ENCODE data around the gene ACOXL.
"Not testable (repeated sequence)": the region's sequence is repeated elsewhere in the genome, so short reads cannot be mapped to it uniquely, and the experiment has no call there.

Gene ACOXL

DNA sequence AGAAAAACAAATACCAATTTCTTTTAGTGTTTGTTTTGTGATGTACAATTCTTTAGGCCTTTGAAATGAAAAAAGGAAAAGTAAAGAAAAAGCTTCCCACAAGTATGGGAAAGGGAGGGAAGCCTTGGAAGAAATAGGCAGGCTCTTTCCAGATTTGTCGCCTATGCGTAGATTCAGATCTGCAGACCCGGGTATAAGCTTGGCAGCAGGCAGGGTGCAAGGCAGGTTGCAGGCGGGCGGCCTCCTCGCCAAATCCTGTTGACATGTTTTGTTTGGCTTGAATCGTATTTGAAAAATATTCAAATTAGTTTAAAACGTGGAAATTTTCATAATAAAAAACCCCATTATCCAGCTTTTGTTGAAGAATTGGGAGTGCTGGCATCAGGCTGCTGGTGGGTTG, 104.3 kb downstream of the ACOXL start:
- DNase-seq: no peak

DNA sequence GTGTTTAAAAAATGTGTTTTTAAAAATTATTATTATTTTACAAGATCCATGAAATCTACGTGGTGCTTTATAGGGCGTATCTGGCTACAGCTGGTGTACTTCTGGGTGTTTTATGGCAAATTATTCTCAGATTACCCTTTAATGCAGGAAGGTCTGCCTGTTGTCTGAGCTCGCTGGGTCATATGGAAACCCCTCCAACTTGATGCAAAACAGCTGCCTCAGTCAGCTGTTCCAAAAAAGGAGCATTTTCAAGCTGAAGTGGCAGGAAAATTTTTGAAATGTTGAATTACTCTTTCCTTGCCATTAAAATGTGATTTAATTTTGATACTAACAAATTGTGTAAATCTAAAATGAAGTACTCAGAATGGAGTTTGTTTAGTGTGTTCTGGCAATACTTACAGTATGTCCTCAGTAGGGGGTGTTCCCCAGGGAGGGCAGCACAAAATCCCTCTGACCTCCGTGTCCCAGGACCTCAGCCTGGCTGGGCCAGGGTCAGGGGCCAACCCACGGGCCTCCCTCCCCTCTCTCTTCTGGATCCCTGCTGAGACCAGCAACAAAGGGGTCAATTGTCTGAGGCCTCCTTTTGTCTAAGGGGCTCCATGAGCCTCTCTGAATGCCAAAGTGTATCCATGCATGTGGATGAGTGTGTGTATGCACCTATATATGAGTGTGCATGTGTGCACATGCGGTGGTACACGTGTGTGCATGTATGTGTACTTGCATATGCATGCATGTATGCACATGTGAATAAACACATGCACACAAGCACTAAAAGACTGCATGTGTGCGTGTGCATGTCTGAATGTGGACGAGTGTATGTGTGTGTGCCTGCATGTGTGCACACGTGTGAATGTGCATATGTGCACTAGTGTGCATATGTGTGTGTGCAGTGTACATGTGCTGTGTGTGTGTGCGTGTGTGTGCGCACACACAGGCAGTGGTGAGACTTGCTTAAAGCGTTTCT, 105.4 kb downstream of the ACOXL start:
- no peak for DNase-seq

DNA sequence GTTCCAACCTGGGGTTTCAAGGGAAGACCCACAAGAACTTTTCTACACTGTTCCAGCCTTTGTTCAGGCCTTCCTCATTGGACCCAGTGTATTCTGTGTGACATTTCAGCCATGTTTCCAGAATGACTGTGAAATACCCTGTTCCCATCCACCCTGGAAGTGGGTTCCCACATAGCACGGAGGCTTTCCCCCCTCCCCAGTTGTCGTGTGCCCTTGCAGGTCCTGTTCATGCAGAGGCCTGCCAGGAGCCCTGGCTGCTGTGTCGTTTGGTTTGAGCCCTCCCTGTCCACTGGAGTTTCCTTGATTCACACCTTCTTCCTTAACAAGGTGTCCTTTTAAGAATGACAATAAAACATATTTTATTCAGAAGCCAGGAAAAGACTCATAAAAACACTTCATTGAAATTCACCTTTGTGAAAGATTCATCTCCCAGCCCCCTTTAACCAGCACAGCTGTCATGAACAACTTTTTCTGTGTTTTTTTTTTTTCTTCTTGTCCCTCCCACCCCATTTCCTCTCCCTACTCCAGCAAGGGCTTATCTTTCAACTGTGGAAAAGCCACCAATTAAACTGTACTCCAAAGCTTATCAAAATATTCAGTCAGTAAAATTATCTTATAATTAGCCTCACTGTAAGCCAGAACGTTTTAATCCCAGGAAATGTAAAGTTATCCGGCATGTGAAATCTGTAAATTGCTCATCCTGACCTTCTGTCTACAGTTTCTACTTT, 106.4 kb downstream of the ACOXL start:
- no peak for DNase-seq

DNA sequence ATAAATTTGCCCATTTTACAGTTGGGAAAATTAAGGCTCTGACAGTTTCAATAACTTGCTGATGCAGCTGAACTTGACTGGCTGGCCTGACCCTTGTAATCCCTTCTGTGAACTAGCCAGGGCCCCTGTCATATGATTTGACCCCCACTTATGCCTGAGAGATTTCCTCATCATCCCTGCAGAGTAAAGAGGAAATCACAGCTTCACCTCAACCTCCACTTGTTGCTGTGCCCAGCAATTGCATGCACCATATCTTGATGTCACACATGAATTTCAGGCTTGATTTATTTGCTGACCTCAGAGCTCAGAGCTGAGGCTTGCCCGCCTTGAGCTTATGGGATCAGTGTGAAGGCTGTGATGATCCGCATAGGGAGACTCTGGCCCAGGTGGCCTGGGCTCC, 108.1 kb downstream of the ACOXL start:
- DNase-seq: no peak

DNA sequence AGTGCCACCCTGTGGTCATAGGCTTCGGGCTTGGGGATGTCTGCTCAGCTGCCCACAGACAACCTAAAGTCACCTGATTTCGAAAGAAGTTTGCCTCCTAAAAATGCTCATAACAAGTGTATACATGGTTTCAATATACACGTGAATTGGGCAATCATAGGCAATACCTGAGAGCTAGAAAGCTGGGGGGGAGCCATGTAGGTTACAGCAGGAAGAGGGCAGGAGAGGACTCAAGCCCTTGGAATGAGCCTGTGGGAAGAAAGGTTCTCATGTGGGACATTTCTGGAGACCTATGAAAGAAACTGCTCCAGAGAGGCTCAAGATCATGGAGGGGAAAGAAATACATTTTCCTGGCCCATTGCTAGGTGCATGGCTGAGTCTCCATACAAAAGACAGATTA, 109.7 kb downstream of the ACOXL start:
- DNase-seq: no peak

DNA sequence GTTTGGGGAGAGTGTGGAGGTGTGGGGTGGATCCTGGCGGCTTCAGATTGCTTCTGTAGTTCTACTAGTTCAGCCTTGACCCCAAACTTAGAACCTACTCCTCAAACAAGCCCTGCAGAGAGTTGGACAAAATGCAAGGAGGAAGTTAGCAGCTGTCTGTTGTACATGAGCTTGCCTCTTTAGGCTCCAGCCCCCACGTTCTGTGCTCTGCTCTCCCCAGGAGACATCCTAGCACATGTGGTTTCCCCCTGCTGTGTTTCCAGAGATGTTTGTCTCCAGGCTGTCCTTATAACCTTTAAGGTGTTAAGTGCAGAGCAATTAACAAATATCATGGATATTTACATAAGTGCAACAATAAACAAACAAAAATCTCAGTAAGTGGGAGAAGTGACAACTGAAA, 111.1 kb downstream of the ACOXL start:
- no peak for DNase-seq

DNA sequence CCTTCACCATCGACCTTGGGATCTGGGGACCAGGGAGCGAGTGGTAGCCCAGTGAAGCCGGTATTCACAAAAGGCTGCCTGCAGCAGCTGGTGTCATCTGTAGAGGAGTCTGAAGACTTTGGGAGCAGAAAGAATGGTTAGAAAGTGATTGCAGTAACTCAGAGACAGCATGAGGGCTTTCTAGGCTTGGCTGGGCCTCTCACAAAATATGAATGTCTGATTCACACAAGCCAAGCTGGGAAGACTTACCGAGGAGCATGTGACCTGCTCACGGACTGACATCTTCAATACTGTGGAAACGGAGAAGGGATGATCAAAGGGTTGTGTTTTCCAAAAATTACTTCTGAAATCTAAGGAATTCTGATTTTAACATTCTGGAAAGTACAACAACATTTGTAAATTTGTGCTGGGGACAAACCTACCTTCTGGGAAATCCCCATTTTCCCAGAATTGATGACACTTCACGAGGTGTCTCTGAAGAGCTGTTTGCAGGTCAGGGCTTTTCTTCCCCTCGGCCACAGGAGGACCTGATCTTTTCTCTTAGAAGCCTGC, 111.7 kb downstream of the ACOXL start:
- DNase-seq: no peak

DNA sequence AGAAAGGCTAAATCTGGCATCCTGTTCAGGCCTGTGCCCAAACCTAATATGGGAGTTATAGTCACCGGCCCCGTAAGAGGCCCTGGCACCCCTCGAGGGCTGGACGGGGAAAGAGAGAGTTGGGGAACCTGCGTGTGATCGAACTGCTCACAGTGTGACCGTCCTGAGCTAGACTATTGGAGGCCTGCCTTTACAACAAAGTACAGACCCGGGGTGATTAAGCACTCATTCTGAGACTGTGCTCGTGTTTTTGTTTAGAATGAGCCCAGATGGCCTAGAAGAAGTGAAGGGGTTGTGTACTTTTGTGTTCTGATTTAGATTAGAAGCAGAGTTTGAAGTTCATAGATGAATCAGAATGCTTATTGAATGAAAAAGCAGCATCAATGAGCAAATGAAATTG, 115.3 kb downstream of the ACOXL start:
- no peak for DNase-seq

DNA sequence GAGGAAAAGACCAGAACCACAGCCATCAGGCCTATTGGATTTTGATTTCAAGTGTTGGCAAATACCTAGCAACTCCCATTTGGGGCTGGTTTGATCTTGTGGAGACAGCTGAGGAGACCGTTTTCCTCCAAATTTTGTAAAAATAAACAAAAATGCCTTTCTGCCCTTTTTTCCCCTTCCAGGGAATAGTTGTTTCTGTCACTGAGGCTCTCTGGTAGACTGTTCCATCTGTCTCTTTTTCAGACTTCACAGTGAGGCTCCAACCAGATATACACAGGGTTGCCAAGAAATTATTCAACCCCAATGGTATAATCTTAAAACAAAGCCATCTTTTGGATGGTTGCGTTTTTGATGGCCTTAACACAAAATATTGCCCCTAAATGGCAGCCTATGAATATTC, 115.7 kb downstream of the ACOXL start:
- DNase-seq: no peak

DNA sequence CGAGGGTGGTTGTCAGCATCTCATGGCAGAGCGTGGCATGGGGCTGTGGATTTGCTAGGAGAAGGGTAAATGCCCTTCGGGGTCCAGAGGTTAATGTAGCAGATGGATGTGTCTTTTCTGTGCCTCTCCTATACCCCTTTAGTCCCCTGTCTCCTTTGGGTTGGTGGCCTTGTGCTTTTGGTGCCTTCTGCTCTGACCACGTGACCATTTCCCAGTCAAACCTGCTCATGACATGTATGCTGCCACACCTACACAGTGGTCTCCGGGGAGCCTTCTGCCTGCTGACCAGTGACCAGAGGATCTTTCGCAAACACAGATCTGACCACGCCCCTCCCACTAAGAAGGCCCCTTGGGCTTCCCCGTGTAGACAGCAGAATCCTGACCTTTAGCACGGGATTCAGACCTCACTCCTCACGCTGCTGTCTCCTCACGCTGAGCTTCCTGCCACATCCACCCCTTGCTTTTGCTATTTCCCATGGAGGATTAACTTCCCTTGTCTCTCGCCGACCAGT, 116.2 kb downstream of the ACOXL start:
- no peak for DNase-seq

DNA sequence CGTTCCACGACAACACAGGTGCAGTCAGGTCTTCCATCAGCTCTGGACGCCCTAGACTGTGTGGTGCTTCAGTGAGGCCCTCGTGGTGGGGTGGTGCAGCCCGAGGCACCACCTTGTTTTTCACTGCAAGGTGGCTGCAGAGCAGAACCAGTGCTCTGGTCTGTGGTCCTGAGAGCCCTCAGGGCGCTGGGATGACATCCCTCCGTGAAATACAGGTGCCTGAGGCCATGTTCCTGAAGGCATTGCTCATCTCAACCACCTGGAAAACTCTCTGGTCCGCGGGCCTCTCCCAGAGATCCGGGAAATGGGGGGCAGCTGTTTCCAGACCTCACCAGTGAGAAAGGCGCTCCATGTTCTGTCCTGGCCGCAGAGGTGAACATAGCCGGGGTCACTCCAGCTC, 119.2 kb downstream of the ACOXL start:
- no peak for DNase-seq

DNA sequence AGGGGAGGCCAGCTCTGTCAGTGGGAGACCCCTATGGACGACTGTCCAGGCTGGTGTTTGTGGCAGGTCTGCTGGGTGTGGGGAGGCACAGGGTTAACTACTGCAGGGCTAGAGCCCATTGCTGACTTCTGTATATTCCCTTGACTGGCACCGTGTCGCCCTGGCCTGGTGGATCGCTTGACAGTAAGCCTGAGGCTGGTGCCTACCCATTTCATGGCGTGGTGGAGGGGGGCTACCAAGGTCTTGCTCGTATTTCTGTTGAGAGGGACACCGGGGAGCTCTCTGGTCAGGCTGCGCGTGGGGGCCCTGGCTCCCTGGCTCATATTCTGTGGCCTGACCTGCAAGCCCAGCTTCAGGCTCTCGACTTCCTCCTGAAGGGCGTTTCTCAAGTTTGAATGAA, 119.7 kb downstream of the ACOXL start:
- DNase-seq: no peak

DNA sequence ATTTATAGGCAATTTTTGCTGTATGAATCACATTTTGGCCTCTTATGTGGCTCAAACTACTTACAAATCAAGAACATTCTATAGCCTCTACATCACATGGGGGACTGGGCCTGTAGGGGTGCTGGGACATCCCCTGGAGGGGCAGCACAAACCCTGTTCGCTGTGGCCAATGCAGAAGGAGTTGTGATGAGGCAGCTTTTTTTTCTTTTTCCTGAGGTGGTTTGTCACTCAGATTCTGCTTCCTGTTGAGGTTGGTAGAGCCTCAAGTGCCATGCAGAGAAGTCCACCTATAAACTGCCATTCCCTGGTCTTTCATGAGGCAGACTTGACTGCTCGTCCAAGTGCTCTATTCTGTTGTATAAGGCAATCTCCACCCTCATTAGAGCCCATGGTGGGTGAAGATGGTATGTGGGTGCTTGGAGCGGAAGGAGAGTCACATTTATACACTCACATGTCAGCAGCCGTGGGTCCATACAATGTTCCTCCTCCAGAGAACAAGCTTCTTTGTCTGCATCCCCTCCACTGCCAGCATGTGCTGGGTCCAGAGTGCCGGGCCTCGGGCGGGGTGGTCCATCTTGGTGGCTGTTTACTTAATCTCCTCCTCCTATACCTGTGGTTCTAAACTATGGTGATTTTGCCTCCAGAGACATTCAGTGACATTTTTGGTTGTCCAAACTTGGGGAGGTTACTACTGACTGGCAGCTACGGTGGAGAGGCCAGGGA, 120.3 kb downstream of the ACOXL start:
- DNase-seq: no peak

DNA sequence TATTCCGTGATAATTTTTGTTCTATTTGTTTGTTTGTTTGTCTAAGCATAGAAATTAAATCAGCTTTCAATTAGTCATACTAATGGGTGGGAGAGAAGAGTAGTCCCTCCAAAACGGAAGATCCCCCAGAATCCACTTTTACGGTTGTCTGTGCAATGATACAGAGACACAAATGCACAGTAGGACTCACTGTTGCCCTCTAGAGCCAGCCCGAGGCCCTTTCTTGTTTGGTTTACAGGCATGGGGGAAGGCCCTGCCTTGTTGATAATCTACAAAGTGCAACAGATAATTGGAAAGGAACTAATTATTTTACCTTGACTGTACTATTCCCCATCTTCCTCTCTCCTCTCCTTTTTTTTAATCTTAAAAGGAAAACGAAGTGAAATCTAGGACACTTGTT, 121.1 kb downstream of the ACOXL start:
- peak; percentile 6 for DNase-seq

DNA sequence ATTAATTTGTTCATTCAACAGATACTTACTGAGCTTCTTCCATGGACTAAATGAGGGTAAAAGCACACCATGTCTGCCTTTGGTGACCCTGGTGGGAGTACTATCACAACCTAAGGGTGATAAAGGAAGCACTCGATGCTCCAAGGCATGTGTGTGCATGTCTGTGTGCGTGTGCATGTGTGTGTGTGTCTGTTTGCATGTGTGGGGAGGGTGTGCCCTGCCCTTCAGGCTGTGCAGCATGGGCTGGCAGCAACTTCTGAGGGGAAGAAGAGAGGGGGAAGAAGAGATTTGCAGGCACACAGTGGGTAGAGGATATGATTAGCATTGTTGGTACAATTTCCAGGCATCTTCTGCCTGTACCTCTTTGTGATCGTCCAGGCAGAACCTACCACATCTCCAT, 121.6 kb downstream of the ACOXL start:
- no peak for DNase-seq

DNA sequence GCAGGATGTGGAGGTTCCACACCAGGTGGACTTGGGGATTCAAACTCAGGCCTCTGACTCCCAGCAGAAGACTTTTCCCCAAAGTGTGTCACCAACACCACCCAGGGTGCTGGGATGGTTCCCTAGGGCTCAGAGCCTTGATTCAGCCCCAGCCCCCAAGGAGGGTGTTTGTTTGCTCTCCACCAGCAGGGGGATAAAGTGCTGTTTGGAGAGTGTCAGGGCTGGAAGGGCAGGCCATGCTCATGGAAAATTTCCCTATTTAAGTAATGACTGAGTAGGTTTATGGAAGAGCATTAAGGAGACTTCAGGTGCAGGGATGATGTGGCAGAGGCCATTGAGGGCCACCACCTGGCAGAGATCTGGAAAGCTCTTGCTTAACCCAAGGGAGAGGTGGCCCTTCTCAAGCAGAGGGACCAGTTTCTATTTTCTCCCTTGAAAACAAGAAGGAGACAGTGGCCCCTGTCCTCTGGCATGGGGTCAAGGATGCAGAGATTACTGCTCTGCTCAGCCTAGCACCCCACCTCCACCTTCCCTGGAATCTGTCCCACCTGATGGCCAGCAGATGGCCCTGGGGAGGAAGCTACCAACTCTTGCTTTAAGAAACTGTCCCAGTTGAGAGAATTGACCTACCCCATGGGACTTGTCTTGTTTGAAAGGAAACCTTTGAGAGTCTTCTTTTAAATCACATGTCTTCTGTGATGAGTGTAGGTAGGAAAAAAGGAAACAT, 122.1 kb downstream of the ACOXL start:
- no peak for DNase-seq

DNA sequence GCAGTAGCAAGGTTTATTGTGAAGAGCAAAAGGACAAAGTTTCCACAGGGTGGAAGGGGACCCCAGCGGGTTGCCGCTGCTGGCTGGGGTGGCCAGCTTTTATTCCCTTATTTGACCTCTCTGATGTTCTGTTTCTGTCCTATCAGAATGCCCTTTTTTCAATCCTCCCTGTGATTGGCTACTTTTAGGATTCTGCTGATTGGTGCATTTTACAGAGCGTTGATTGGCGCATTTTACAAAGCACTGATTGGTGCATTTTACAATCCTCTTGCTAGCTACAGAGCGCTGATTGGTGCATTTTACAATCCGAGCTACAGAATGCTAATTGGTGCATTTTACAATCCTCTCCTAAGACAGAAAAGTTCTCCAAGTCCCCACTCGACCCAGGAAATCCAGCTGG, 123.5 kb downstream of the ACOXL start:
- DNase-seq: not testable (repeated sequence)

DNA sequence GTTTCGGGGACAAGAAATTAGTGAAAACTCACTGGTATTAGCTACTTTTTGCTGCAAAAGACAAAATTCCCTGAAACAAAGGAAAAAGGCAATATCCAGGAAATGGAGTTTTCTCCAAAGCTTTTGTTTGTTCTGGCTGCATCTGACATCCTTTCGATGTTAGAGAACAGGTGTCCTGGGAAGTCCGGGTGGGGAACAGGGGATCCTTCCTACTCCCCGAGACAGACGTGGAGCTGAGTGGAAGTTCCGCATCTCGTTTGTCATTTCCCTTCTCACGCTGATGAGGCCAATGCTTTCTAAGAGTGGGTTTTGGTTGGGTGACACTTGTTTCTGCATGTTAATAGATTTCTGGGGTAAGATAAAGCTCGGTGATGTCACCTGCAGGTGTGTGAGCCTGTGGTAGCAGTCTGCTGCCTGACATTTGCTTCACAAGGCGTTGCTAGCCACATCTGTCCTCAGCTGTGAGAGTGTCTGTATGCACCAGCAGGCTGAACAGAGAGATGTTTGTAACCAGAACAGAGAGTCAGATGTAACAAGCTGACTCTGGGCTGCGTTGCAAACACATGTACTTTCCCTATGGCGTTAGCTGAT, 125.9 kb downstream of the ACOXL start:
- no peak for DNase-seq

DNA sequence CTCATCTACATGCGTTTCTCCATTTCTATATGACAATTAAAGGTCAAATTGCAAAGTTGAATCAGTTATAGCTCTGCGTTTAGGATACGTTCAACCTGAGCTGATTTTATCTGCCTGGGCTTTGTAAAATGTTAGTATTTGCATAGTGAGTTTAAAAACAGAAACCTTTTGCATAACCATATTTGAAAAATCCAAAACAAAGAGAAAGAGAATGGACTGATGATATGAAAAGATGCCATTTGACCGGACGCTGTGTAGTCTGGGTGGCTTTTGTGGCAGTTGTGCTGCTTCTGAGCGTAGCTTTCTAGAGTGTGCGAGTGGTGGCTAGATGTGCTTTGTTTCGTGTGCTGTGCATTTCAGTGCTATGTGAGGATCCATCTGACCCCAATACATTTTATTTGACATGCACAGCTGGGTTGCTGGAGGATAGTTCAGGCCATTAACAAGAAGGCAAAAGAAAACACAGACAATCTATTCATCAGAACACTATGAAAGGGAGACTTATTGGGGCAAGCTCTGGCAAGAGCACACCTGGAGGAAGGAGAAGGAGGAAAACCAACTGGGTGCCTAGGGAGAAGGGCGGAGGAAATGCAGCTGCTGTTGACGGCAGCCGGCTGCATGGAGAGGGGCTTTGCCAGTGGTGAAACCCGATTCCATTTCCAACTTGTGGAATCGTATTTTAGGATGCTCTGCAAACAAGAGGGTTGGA, 126.8 kb downstream of the ACOXL start:
- no peak for DNase-seq

DNA sequence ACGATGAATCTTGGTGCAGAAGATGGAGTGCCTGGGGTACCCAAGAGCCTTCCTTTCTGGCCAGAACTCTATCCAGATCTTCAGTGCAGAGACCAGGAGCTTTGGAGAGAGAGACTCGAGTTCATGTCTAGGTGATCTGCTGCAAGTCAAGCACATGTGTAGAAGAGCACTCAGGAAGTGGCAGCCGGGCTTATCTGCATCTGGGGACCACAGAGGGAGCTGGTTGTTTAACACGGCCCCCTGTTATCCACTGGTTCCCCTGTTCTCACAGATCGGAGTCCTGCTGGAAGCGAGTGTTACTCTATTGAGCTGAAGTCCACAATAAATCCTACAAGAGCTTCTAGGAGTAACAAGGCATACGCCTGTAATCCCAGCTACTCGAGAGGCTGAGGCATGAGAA, 128.3 kb downstream of the ACOXL start:
- DNase-seq: no peak

DNA sequence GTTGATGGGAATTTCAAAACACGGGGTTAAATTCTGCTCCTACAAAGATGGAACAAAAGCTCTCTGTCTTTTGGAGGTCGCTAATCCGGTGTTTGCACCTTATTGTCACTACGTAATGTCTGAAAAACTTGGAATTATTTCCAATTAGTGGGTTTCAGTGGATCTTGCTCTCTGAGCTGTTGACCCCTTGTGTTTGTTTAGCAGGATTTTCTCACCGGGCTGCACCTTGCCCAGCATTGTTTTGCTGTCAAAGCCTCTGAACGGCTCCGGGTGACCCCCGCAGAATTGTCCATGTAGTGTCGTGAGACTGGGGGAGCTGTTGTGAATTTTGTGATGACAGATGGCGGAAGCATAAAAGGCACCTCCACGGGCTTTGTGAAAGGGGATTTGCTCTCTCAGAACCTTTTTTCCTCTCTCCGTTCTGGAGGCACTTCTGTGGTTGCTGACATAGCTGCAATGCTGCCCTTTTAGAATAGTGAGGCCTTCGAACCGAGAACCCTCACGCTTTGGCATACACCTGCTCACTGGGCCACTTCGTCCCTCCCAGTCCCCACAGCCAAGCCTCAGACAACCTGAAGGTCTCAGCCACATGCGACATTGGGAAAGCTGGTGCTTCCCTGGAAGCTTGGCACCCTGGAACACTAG, 129.4 kb downstream of the ACOXL start:
- DNase-seq: no peak

Measured in DMS 273 treated with DMSO at 0.1 percent for 48 hours (cell line).